Thyroid gland (tissue), 4 donors: ENCODE data around the gene PER2. TPM values are rescaled to one million over a fixed set of nuclear protein-coding genes. Genes with fewer than 3 reads are reported as not detected.

ENCODE experiments used
- DNase-seq, 2 donors: peaks; one replicate each; pipeline ENCODE4 v3.0.0-alpha.2; 2019
- H3K27ac ChIP-seq, 3 donors: fragments of 200-600 bp; sonication (generic); 1 replicate in 2 of 3; 2 replicates in 1 of 3; pipeline ENCODE4 v1.5.1; 2016 to 2019; ENCODE audit warnings: mild to moderate bottlenecking in 1 of 3, moderate library complexity in 1 of 3
- H3K27me3 ChIP-seq: fragments of 200-600 bp; sonication (generic); one replicate; pipeline ENCODE4 v1.5.1; 2019
- H3K36me3 ChIP-seq, 2 donors: fragments of 200-600 bp; sonication (generic); one replicate each; pipeline ENCODE4 v1.5.1; 2016 to 2019
- H3K4me1 ChIP-seq, 2 donors: fragments of 200-600 bp; sonication (generic); one replicate each; pipeline ENCODE4 v1.5.1; 2017 to 2019
- H3K4me3 ChIP-seq, 3 donors: fragments of 200-600 bp; sonication (generic); replicated peaks in 1 of 3; 1 replicate in 2 of 3; 2 replicates in 1 of 3; pipeline ENCODE4 v1.5.1; 2016; ENCODE audit warnings: mild to moderate bottlenecking in 1 of 3
- H3K9me3 ChIP-seq: fragments of 200-600 bp; sonication (generic); one replicate; pipeline ENCODE4 v1.5.1; 2017
- CTCF ChIP-seq, 6 experiments: fragments of 200-600 bp in 3 of 6; fragments of 450-650 bp in 3 of 6; sonication (generic) in 3 of 6; IDR thresholded peaks; one replicate each; pipeline ENCODE4 v1.5.1; 2016 to 2019; ENCODE audit warnings: antibody characterized with exemption in 6 of 6, mild to moderate bottlenecking in 2 of 6, inconsistent platforms in 1 of 6, moderate library complexity in 1 of 6
- POLR2A ChIP-seq, 2 donors: fragments of 450-650 bp; IDR thresholded peaks; one replicate each; pipeline ENCODE4 v1.6.1; 2017; ENCODE audit warnings: antibody characterized with exemption in 2 of 2, mild to moderate bottlenecking in 2 of 2, moderate library complexity in 1 of 2
- WGBS, 2 donors: methylation state at CpG; one replicate each; pipeline ENCODE4 v1.1.5; 2017; 5-methylcytosine and 5-hydroxymethylcytosine counted together
- intact Hi-C: fragments of 100-400 bp; cut with DNase I; formaldehyde crosslinking; loops from one replicate; pipeline ENCODE4 v1.15.1; 2023
- total RNA-seq, 4 donors: library from RNA; depleted of rRNA; stranded (reverse); fragments of >200 nt; gene quantifications; one replicate each; pipeline ENCODE4 v1.2.3, GENCODE V29; 2016

PER2 gene
- total RNA-seq, 4 donors from 2014 or later, result 6.5 to 17.6 (median 9.6) TPM

DNA sequence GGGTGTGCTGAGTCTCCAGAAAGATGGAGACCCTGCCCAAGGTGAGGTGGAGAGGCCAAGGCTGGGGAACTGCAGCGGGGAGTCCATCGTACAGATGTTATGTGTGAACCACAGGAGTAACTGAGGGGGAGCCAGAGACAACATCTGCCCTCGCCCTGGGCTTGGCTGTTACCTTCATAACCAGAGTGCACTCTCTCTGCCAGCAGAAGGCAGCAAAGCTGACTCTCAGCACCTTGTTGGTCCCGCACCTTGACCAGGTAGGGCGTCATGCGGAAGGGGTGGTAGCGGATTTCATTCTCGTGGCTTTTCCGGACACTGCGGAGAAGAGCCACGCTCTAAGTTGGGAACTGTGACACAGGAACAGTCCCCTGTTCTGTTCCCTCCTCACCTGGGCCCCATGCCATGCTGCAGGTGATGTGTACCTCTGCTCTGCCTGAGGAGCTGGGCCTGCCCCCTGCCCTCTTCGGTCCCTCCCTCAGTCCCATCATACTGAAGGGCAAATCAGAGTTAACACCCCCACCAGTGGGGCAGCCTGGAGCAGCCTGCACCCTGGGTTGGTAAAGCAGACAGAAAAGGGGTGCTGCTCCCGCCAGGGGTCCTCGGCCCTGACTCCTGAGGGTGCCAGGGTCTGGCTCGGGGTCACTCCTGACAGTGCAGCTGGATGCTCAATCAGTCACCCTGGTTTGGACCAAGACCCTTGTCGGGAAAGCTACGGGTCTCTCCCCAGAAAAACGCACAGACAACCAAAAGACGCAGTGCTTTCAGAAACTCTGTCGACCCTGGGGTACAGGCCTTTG, 20.3 kb downstream of the PER2 start:
- Histone ChIP-seq H3K27me3 (no peaks in the 10 kb centered on the region), H3K4me1 (peaks cover 11 to 16% of the 10 kb centered on the region in 2 donors), H3K4me3 (no peak overlapping the region), H3K36me3 (peaks cover 27 to 37% of the 10 kb centered on the region in 2 donors), H3K9me3 (no peaks in the 10 kb centered on the region), H3K27ac (no peak overlapping the region)
- no peak for TF ChIP-seq CTCF (IDR thresholded peaks at IDR 0.05)
- TF ChIP-seq POLR2A (IDR thresholded peaks at IDR 0.05), result no peak
- intact Hi-C loops, result no loop called here
- no peak for DNase-seq
- 92 to 94% methylated on average over 15 to 17 of the region's 20 CpGs for WGBS, 2 donors

GRCh38 chr2:238267341-238267710, 21.1 kb downstream of the PER2 start:
- DNase-seq, result no peak
- H3K9me3 ChIP-seq, result no peaks in the 10 kb centered on the region
- H3K36me3 ChIP-seq, result peaks cover 20 to 30% of the 10 kb centered on the region in 2 donors
- no peak for TF ChIP-seq CTCF (IDR thresholded peaks at IDR 0.05)
- TF ChIP-seq POLR2A (IDR thresholded peaks at IDR 0.05), result no peak
- no peaks in the 10 kb centered on the region for H3K27me3 ChIP-seq
- H3K27ac ChIP-seq, result no peak overlapping the region
- H3K4me3 ChIP-seq, result no peak overlapping the region
- 86 to 100% methylated on average over 1 of the region's 1 CpG for WGBS, 2 donors
- H3K4me1 ChIP-seq, result peaks cover 14 to 24% of the 10 kb centered on the region in 2 donors
- intact Hi-C loops, result no loop called here

GRCh38 chr2:238265605-238266004, 22.8 kb downstream of the PER2 start:
- WGBS, 2 donors, result 93 to 94% methylated on average over 11 of the region's 11 CpGs
- peaks cover 12 to 16% of the 10 kb centered on the region in 2 donors for H3K36me3 ChIP-seq
- DNase-seq, result no peak

GRCh38 chr2:238264072-238264460, 24.3 kb downstream of the PER2 start:
- intact Hi-C loops, result loop anchor here (5.0 kb wide), 1 partner anchor 407 kb away; the partner anchor contains the start of gene RAMP1

More at GRCh38 chr2:238265605-238266004, 22.8 kb downstream of the PER2 start:
- Histone ChIP-seq H3K27ac (no peak overlapping the region), H3K27me3 (no peaks in the 10 kb centered on the region), H3K9me3 (no peaks in the 10 kb centered on the region), H3K4me1 (peaks cover 20 to 41% of the 10 kb centered on the region in 2 donors), H3K4me3 (no peak overlapping the region)
- TF ChIP-seq POLR2A (IDR thresholded peaks at IDR 0.05), result no peak
- TF ChIP-seq CTCF (IDR thresholded peaks at IDR 0.05), result no peak
- intact Hi-C loops, result no loop called here

More at GRCh38 chr2:238264072-238264460, 24.3 kb downstream of the PER2 start:
- Histone ChIP-seq H3K4me3 (no peak overlapping the region), H3K9me3 (no peaks in the 10 kb centered on the region), H3K4me1 (peaks cover 25 to 49% of the 10 kb centered on the region in 2 donors), H3K27ac (peak overlapping the region in 2 of 3 donors; percentile 52 to 57), H3K27me3 (no peaks in the 10 kb centered on the region), H3K36me3 (peaks cover 12 to 14% of the 10 kb centered on the region in 2 donors)
- DNase-seq, result no peak
- TF ChIP-seq CTCF (IDR thresholded peaks at IDR 0.05) (no peak), POLR2A (IDR thresholded peaks at IDR 0.05) (no peak)
- 83% methylated on average over 2 to 4 of the region's 4 CpGs for WGBS, 2 donors
